ENCODE results near the gene PPP1R3G. TPM values are rescaled to one million over a fixed set of nuclear protein-coding genes. Genes with fewer than 3 reads are reported as not detected.

Gene PPP1R3G
- total and polyA plus RNA-seq, 2 of the 13 experiments (the other 11 are each of a cell fraction or from before 2014, with no cell fraction given), result 1.2 to 1.3 TPM

DNA sequence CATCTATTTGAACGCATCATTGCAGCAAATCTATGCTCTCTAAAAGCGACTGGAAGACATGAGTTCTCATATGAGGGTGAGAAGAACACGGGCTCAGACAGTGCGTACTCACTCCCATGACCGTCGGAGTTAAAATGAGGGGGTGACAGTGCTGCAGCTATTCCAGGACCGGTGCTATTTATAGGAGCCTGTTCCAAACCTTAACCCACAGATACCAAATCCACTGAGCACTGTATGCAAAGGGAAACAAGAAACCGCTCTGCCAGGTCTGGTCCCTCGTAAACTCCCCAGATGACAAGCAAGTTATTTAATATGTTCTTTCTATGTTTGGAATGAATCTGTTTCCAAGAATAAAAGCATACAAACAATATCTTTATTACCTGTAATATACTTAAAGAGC is 22.9 kb downstream of the PPP1R3G start:
- ChIA-PET CTCF (ENCODE audit: low intra/inter-chr PET ratio, low total read pairs) (no interaction called here), POLR2A (no interaction called here)
- TF ChIP-seq, protein P1, sequence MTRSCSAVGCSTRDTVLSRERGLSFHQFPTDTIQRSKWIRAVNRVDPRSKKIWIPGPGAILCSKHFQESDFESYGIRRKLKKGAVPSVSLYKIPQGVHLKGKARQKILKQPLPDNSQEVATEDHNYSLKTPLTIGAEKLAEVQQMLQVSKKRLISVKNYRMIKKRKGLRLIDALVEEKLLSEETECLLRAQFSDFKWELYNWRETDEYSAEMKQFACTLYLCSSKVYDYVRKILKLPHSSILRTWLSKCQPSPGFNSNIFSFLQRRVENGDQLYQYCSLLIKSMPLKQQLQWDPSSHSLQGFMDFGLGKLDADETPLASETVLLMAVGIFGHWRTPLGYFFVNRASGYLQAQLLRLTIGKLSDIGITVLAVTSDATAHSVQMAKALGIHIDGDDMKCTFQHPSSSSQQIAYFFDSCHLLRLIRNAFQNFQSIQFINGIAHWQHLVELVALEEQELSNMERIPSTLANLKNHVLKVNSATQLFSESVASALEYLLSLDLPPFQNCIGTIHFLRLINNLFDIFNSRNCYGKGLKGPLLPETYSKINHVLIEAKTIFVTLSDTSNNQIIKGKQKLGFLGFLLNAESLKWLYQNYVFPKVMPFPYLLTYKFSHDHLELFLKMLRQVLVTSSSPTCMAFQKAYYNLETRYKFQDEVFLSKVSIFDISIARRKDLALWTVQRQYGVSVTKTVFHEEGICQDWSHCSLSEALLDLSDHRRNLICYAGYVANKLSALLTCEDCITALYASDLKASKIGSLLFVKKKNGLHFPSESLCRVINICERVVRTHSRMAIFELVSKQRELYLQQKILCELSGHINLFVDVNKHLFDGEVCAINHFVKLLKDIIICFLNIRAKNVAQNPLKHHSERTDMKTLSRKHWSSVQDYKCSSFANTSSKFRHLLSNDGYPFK (CRISPR knock-in tag; IDR thresholded peaks at IDR 0.05; ENCODE audit: borderline replicate concordance), result no peak
- TF ChIP-seq ZNF589 (CRISPR knock-in tag; conservative IDR thresholded peaks at IDR 0.05) (no peak), ZNF879 (CRISPR knock-in tag; IDR thresholded peaks at IDR 0.05) (no peak), SALL1 (CRISPR knock-in tag; IDR thresholded peaks at IDR 0.05) (no peak), CBX2 (IDR thresholded peaks at IDR 0.05; ENCODE audit: low read depth, low read length) (no peak), CBX2 (CRISPR knock-in tag; IDR thresholded peaks at IDR 0.05; ENCODE audit: low read depth) (no peak), ZNF577 (CRISPR knock-in tag; IDR thresholded peaks at IDR 0.05; ENCODE audit: borderline replicate concordance, low read depth) (no peak), ZNF101 (CRISPR knock-in tag; IDR thresholded peaks at IDR 0.05; ENCODE audit: borderline replicate concordance, low read depth) (no peak)
- TF ChIP-seq, protein P2, sequence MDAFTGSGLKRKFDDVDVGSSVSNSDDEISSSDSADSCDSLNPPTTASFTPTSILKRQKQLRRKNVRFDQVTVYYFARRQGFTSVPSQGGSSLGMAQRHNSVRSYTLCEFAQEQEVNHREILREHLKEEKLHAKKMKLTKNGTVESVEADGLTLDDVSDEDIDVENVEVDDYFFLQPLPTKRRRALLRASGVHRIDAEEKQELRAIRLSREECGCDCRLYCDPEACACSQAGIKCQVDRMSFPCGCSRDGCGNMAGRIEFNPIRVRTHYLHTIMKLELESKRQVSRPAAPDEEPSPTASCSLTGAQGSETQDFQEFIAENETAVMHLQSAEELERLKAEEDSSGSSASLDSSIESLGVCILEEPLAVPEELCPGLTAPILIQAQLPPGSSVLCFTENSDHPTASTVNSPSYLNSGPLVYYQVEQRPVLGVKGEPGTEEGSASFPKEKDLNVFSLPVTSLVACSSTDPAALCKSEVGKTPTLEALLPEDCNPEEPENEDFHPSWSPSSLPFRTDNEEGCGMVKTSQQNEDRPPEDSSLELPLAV (CRISPR knock-in tag; conservative IDR thresholded peaks at IDR 0.05; ENCODE audit: low read depth), result no peak
- Histone ChIP-seq H3K9me3 (ENCODE audit: low read length) (no peaks in the 10 kb centered on the region), H3K27ac (ENCODE audit: extremely low read length, insufficient read depth, low read length) (no peak overlapping the region), H3K4me2 (ENCODE audit: low read depth, low read length) (no peak overlapping the region), H3K4me3 (replicated peaks in 1 of 3; ENCODE audit: insufficient read depth in 1 of 3, low read depth in 2 of 3, low read length in 3 of 3) (no peak overlapping the region), H3K79me2 (ENCODE audit: insufficient read depth, low read length) (no peaks in the 10 kb centered on the region), H2AFZ (ENCODE audit: low read length) (no peak overlapping the region), H3K36me3 (replicated peaks in 1 of 2; ENCODE audit: control insufficient read depth in 1 of 2, insufficient read depth in 2 of 2, low read length in 2 of 2) (peaks cover 9 to 28% of the 10 kb centered on the region in 2 experiments; a peak in 3 of 5 replicates), H3K9ac (ENCODE audit: insufficient read depth, low read depth, low read length) (no peak overlapping the region), H3K4me1 (ENCODE audit: insufficient read depth, low read length) (no peaks in the 10 kb centered on the region), H3K27me3 (ENCODE audit: control insufficient read depth in 1 of 2, insufficient read depth in 2 of 2, low read length in 2 of 2) (no peaks in the 10 kb centered on the region), H4K20me1 (ENCODE audit: insufficient read depth, low read length) (no peaks in the 10 kb centered on the region)
- BruUV-seq (replicated peaks), result no TSS peak
- no peak for DNase-seq (ENCODE audit: low spot score)
- in situ Hi-C loops (cut with HindIII; ENCODE audit: extremely low pct_ligation_motif_present, low pct_unique_long_range_greater_than_20kb) (no loop called here), intact Hi-C loops (cut with micrococcal nuclease; ENCODE audit: unreplicated experiment) (no loop called here)
- no peak for ATAC-seq
- 83% methylated on average over 9 of the region's 9 CpGs for WGBS (ENCODE audit: low lambda C conversion rate)
- FAIRE-seq, result no peak
